Sigmoid colon (tissue), 7 donors: ENCODE data around the gene CDA. TPM values are rescaled to one million over a fixed set of nuclear protein-coding genes. Genes with fewer than 3 reads are reported as not detected.

Experiments used
- DNase-seq: peaks from one replicate; pipeline ENCODE4 v3.0.0-alpha.2; 2019
- H3K27ac ChIP-seq, 4 donors: fragments of 200-600 bp; sonication (generic); one replicate each; pipeline ENCODE4 v1.5.1; 2016 to 2019; ENCODE audit warnings: mild to moderate bottlenecking in 1 of 4
- H3K27me3 ChIP-seq, 3 donors: fragments of 200-600 bp; sonication (generic); one replicate each; pipeline ENCODE4 v1.5.1; 2019; ENCODE audit warnings: mild to moderate bottlenecking in 1 of 3
- H3K36me3 ChIP-seq, 4 donors: fragments of 200-600 bp; sonication (generic); one replicate each; pipeline ENCODE4 v1.5.1; 2016 to 2019
- H3K4me1 ChIP-seq, 4 donors: fragments of 200-600 bp; sonication (generic); one replicate each; pipeline ENCODE4 v1.5.1; 2017 to 2019
- H3K4me3 ChIP-seq, 4 donors: fragments of 200-600 bp; sonication (generic); one replicate each; pipeline ENCODE4 v1.5.1; 2017 to 2019; ENCODE audit warnings: mild to moderate bottlenecking in 2 of 4, moderate library complexity in 1 of 4
- H3K9me3 ChIP-seq, 4 donors: fragments of 200-600 bp in 3 of 4; sonication (generic) in 3 of 4; one replicate each; pipeline versions ENCODE4 v1.5.1 to v1.6.1; 2013 to 2019
- EP300 ChIP-seq, 4 donors: sonication (generic); formaldehyde crosslinking; IDR thresholded peaks; one replicate each; pipeline ENCODE4 v1.6.1; 2017; ENCODE audit warnings: antibody characterized with exemption in 4 of 4
- POLR2A ChIP-seq, 2 donors: fragments of 450-650 bp; IDR thresholded peaks; one replicate each; pipeline ENCODE4 v1.6.1; 2016; ENCODE audit warnings: antibody characterized with exemption in 2 of 2, mild to moderate bottlenecking in 2 of 2, moderate library complexity in 2 of 2
- POLR2AphosphoS5 ChIP-seq, 4 donors: sonication (generic); formaldehyde crosslinking; IDR thresholded peaks; one replicate each; pipeline ENCODE4 v1.6.1; 2017; ENCODE audit warnings: antibody characterized with exemption in 4 of 4
- WGBS, 2 donors: extraction: QIAGEN DNeasy Blood & Tissue Kit; methylation state at CpG; one replicate each; pipeline ENCODE4 v1.1.7; 2013; 5-methylcytosine and 5-hydroxymethylcytosine counted together
- intact Hi-C: fragments of 100-400 bp; cut with DNase I; formaldehyde crosslinking; loops from one replicate; pipeline ENCODE4 v1.15.1; 2023
- polyA plus RNA-seq, 3 donors: library from polyadenylated mRNA; stranded (reverse); fragments of 200-250 nt; gene quantifications; one replicate each; pipeline ENCODE4 v1.2.3, GENCODE V29; 2013
- total RNA-seq, 4 donors: library from RNA; depleted of rRNA; stranded (reverse); fragments of >200 nt; gene quantifications; one replicate each; pipeline ENCODE4 v1.1.0, GENCODE V29; 2016
- TF ChIP-seq, protein P1 (sequence below), 4 experiments: fragments of 450-650 bp in 3 of 4; fragments of 200-600 bp in 1 of 4; IDR thresholded peaks; one replicate each; pipeline ENCODE4 v1.5.1; 2016 to 2019; ENCODE audit warnings: antibody characterized with exemption in 4 of 4, mild to moderate bottlenecking in 3 of 4, moderate library complexity in 2 of 4
- donor health status: healthy with polysubstance abuse.
- donor health status: Bipolar disorder and iron deficiency.
- donor health status: healthy.

The CDA gene
- total and polyA plus RNA-seq, 7 donors = 1.3 to 272 (median 4.3) TPM

DNA sequence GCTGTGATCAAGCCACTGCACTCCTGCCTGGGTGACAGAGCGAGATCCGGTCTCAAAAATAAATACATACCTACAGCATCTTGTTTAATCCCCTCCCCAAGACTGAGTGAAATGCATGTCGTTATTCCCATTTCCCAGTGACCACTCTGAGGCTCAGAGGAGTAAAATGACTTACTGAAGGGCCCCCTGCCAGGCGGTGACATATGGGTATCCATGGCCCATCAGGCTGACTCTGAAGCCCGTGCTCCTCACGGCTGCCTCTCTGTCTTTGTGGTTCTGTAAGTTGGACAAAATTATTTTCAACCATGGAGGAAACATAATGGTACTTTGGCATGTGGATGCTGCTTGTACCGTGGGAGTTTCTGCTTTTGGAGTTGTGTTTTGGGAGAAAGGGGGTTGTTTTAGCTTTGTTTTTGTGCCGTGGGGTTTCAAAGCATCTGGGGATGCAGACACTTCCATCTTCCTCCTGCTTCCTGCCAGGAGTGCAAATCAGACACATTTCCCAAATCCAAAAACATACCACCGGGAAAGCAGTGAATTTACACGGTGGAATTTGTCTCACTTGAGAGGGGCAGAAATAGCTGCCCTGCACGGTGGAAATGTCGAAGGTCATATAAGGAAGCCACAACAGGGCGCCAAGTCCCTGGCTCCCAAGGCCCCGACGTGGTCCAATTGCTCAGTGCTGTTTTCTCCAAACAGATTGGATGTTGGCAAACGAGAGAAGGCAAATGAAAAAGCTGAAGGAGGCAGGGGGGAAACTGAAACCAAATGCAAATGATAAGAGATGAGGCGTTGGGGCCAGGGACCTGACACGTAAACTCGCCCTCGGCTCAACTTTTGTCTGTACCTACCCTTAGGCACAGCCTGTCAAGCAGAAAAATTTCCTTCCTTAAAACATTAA lies 27.3 kb downstream of the CDA start:
- peak overlapping the region in 3 of 4 donors; percentile 41 to 50 (median 44) for H3K27ac ChIP-seq
- H3K4me3 ChIP-seq = no peak overlapping the region
- peaks cover 0 to 27% (median 15%) of the 10 kb centered on the region in 4 donors for H3K4me1 ChIP-seq
- intact Hi-C loops = no loop called here
- H3K36me3 ChIP-seq = no peaks in the 10 kb centered on the region
- no peaks in the 10 kb centered on the region for H3K27me3 ChIP-seq
- TF ChIP-seq POLR2AphosphoS5 (IDR thresholded peaks at IDR 0.05) (no peak), POLR2A (IDR thresholded peaks at IDR 0.05) (no peak), EP300 (IDR thresholded peaks at IDR 0.05) (no peak)
- TF ChIP-seq, protein P1, sequence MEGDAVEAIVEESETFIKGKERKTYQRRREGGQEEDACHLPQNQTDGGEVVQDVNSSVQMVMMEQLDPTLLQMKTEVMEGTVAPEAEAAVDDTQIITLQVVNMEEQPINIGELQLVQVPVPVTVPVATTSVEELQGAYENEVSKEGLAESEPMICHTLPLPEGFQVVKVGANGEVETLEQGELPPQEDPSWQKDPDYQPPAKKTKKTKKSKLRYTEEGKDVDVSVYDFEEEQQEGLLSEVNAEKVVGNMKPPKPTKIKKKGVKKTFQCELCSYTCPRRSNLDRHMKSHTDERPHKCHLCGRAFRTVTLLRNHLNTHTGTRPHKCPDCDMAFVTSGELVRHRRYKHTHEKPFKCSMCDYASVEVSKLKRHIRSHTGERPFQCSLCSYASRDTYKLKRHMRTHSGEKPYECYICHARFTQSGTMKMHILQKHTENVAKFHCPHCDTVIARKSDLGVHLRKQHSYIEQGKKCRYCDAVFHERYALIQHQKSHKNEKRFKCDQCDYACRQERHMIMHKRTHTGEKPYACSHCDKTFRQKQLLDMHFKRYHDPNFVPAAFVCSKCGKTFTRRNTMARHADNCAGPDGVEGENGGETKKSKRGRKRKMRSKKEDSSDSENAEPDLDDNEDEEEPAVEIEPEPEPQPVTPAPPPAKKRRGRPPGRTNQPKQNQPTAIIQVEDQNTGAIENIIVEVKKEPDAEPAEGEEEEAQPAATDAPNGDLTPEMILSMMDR (IDR thresholded peaks at IDR 0.05) = no peak
- no peaks in the 10 kb centered on the region for H3K9me3 ChIP-seq
- 59 to 62% methylated on average over 20 of the region's 20 CpGs for WGBS, 2 donors
- DNase-seq = no peak

DNA sequence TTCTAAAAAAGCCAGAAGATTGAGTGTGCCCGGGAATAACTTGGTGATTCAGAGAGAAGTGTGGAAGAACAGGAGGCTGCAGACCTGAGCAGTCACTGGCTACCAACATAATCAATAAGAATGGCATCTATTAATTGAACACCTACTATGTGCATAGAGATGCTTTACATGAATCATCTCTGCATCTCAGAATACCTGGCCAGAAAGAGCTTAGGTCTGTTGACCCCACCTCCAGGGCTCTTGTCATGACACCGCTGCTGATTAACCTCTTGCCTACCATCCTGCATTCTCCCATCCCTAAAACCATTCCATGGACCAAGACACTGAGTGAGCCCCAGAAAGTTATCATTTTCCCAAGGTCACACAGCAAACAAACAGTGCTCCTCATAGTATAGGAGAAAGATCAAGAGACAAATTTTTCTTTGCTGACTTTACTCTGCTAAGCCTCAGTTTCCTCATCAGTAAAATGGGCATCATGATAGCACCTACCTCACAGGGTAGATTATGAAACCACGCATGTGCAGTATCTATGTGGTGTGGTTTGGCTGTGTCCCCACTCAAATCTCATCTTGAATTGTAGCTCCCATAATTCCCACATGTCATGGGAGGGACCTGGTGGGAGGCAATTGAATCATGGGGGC lies 28.1 kb downstream of the CDA start:
- Histone ChIP-seq H3K9me3 (no peaks in the 10 kb centered on the region), H3K27ac (peak overlapping the region in 3 of 4 donors; percentile 41 to 50 (median 44)), H3K4me3 (no peak overlapping the region), H3K4me1 (peaks cover 0 to 27% (median 15%) of the 10 kb centered on the region in 4 donors), H3K36me3 (no peaks in the 10 kb centered on the region), H3K27me3 (no peaks in the 10 kb centered on the region)
- DNase-seq = no peak
- 78 to 82% methylated on average over 3 of the region's 3 CpGs for WGBS, 2 donors
- intact Hi-C loops = no loop called here
- TF ChIP-seq EP300 (IDR thresholded peaks at IDR 0.05) (no peak), POLR2AphosphoS5 (IDR thresholded peaks at IDR 0.05) (no peak), POLR2A (IDR thresholded peaks at IDR 0.05) (no peak)
- TF ChIP-seq, protein P1 (IDR thresholded peaks at IDR 0.05) = no peak

DNA sequence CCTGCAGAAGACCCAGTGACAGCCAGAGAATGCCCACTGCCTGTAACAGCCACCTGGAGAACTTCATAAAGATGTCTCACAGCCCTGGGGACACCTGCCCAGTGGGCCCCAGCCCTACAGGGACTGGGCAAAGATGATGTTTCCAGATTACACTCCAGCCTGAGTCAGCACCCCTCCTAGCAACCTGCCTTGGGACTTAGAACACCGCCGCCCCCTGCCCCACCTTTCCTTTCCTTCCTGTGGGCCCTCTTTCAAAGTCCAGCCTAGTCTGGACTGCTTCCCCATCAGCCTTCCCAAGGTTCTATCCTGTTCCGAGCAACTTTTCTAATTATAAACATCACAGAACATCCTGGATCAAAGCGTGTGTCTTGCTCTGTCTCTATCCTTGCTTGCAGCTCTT lies 29.7 kb downstream of the CDA start:
- intact Hi-C loops = no loop called here
- no peaks in the 10 kb centered on the region for H3K27me3 ChIP-seq
- H3K9me3 ChIP-seq = no peaks in the 10 kb centered on the region
- H3K4me1 ChIP-seq = peaks cover 0 to 20% (median 14%) of the 10 kb centered on the region in 4 donors
- WGBS, 2 donors = 47 to 67% methylated on average over 4 of the region's 4 CpGs
- no peaks in the 10 kb centered on the region for H3K36me3 ChIP-seq
- no peak overlapping the region for H3K27ac ChIP-seq
- no peak overlapping the region for H3K4me3 ChIP-seq
- DNase-seq = no peak
- TF ChIP-seq, protein P1 (IDR thresholded peaks at IDR 0.05) = no peak
- TF ChIP-seq POLR2AphosphoS5 (IDR thresholded peaks at IDR 0.05) (no peak), EP300 (IDR thresholded peaks at IDR 0.05) (no peak), POLR2A (IDR thresholded peaks at IDR 0.05) (no peak)

DNA sequence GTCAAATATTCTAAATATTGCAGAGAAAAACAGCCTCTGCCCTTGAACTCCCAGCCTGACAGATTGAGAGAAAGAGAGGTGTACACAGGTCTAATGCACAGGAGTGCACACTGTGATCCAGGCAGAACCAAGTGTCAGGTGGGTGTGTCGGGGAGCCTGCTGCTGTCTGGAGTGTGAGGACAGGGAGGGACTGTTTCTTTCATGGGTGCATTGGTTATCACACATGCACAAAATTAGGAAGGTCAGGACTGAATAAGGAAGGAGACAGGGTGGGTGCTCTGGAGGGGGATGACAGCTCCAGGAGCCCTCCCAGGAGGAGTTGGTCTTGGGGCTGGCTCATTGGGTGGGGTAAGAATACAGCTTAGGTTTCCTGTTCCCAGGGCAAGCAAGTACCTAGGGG lies 31.1 kb downstream of the CDA start:
- intact Hi-C loops = no loop called here
- Histone ChIP-seq H3K27me3 (peaks cover 0 to 4% (median 0%) of the 10 kb centered on the region in 3 donors), H3K27ac (no peak overlapping the region), H3K36me3 (no peaks in the 10 kb centered on the region), H3K4me3 (no peak overlapping the region), H3K9me3 (no peaks in the 10 kb centered on the region), H3K4me1 (peaks cover 0 to 11% (median 4%) of the 10 kb centered on the region in 4 donors)
- 71 to 84% methylated on average over 1 of the region's 1 CpG for WGBS, 2 donors
- TF ChIP-seq POLR2A (IDR thresholded peaks at IDR 0.05) = no peak
- TF ChIP-seq POLR2AphosphoS5 (IDR thresholded peaks at IDR 0.05) = no peak
- TF ChIP-seq, protein P1 (IDR thresholded peaks at IDR 0.05) = no peak
- no peak for TF ChIP-seq EP300 (IDR thresholded peaks at IDR 0.05)
- DNase-seq = no peak
